RKO (cell line): ENCODE results near the gene ZDHHC1.
A peak's percentile ranks its signal among the peaks of the same experiment; 100 is the strongest.

ENCODE experiments used
- DNase-seq: peaks from one replicate; pipeline ENCODE4 v3.0.0-alpha.2; 2016; ENCODE audit warnings: low spot score

Gene ZDHHC1

DNA sequence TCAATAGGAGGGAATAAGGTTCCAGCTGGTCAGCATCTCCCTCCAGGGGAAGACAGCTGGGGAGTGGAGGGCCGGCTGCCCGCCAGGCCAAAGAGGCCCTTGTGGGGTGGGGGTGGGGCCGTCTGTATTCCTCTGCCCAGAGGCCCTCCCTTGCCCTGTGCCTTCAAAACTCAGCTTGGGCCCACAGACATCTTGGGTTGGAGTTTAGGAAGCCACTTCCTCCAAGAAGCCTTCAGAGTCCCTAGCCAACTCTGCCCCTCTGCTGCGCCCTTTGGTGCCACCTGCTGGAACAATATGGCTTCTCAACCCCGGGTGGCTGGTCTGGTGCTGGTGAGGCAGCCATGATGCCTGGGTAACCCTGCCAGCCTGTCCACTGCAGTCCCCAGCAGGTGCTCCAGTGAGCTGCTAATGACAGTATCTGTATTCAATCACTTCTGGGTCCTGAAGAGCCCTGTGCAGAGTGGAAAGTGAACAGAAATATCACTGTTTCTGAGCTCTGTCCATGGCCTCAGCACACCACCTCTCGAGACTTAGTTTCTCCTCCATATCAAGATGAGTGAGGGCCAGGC, 31.3 kb upstream of the ZDHHC1 start:
- DNase-seq = peak; percentile 59

DNA sequence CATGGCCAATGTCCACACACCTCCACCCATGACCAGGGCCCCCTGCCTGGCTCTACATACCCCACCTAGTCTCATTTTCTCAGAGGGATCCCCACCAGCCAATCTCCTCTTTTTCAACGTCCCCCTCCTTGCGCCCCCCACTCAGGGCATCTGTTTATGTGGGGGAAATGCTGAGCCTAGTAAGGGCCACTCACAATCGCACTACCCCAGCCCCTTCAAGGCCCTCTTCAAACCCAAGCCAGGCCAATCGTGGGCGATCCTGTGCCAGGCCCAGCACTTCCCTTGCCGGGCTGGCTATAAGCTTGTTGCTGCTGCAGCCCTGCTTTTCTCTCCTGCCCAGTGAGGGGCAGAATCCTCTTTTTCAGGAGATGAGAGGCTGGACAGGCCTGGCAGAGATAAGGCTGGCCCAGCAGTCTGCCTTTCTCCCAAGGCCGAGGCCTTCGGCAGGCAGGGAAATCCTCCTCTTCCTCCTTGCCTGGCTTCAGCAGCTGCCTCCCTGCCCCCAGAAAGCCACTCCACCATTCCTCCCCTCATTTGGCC, 30.8 kb upstream of the ZDHHC1 start:
- no peak for DNase-seq

DNA sequence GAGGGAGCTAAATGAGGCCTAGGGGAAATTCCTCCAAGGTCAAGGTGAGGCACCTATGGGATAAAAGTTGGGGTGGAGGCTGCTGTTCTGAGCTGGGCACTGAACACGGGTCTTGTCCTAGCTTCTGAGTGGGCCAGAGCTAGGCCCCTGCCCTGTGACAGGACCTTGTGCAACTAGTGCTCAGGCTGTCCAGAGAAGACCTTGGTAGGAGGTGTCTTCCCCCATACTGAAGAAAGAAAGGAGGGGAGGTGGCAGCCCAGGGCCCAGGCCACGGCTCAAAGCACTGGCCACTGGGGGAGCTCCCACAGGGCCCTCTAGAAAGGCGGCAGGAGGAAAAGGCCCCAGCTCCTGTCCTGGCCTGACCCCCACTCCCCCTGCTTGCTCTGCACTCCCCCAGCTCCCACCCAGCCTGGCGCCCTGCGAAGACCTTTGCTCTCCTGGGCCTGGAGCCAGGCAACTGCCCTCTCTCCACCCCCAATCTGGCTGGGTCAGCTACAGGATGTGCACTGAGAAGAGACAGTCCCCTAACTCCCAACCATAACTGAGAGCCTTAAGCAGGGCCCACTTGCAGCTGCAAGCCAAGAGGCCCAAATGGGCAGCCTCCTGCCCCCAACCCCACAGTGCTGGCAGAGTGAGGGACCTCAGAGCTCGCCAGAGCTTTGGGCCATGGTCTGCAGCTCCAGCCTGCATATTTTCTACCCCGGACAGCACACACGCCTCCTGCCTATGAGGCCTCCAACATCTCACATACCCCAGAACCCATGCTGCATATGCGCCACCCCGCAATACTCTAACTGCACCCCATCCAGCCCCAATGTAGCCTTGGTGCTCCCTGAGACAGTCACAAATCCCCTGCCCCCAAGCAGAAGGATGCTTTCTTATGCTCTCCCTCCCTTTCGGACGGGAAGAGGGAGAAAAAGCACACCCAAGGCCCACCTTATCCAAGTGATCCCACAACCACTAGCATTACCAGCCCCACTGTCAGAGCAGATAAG, 29.9 kb upstream of the ZDHHC1 start:
- DNase-seq = no peak

DNA sequence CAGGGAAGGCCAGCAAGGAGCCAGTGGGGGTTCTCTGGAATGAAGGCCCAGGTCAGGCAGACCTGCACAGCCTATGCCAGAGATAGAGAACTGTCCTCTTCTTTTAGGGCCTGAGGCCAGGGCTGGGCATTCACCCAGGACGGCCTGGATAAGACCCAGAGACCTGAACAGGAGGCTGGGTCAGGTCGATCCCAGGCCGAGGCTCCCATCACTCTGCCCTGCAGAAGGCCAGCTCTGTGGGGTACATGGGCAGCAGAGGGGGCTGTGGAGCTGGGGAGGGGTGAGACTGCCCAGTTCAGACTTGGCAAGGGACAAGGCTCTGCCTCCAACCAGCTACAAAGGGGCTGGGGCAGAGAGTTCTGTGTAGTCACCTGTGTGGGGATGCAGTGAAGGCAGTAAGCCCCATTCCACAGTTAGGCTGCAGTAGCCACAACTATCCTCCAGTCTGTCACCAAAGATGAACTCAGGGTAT, 29.2 kb upstream of the ZDHHC1 start:
- no peak for DNase-seq

DNA sequence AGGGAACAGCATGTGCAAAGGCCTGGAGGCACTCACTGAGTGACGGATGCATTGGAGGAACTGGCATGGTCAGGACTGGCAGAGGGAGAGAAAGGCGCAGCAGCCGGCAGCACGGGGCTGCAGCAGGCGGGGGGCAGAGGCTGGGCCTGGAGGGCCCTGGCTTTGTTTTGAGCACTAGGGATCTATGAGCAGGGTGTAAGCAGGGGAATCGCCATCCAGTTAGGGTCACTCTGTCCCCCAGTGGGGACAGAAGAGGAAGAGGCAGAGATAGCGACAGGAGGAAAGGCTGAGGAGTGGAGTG, 28.8 kb upstream of the ZDHHC1 start:
- DNase-seq = no peak

DNA sequence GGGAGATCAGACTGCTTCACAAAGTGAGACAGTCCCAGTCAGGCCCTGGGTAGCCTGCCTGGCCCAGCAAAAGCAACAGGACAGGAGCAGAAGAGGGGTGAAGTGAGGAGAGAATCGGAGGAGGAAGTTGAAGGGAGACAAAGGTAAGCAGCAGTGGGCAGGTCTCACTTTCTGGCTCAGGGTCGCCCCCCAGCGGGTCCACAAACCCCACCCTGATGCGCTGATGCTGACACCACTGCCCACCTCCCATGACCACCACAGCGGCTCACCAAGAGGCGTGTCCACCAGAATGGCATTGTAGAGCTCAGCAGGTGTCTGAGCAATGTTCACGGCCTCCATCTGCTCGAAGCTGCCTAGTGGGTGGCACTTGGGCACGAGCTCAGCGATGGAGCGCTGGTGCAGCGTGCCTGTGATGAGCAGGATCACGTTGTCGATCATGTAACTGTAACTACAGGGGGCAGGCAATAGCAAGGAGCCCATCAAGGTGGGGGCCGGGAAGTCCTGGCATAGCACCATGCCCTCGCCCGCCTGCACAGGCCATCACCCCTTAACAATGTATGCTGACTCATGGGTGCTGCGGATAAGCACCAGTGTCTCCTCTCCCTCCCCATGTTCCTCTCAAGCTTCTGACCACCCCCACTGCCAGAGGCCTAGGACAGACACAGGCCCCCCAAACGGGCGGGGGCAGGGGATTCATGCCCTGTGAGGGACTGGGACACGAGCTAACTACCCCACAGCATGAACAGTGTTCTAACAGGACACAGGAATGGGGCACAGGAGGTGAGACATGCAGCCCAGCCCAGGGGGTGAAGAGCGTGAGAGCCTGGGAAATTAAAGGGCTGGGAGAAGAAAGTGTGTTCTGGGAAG, 28.2 kb upstream of the ZDHHC1 start:
- DNase-seq = no peak

DNA sequence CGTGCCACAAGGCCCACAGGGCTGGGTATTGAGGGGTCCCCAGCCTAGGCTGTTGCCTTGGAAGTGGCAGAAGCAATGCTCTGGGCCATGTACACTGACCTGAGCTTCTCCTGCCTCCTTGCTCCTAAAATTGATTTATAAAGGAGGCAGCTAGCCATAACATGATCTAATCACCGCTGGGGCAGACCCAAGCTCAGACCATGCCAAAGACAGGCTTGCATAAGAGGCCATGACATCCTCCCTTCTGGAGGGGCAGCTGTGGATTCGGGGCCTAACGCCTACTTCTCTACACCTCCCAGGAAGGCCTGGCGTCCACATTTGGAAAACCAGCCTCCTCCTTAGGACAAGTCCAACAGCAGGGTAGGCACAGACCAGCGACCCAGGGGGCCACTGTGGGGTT, 27.0 kb upstream of the ZDHHC1 start:
- DNase-seq = no peak

DNA sequence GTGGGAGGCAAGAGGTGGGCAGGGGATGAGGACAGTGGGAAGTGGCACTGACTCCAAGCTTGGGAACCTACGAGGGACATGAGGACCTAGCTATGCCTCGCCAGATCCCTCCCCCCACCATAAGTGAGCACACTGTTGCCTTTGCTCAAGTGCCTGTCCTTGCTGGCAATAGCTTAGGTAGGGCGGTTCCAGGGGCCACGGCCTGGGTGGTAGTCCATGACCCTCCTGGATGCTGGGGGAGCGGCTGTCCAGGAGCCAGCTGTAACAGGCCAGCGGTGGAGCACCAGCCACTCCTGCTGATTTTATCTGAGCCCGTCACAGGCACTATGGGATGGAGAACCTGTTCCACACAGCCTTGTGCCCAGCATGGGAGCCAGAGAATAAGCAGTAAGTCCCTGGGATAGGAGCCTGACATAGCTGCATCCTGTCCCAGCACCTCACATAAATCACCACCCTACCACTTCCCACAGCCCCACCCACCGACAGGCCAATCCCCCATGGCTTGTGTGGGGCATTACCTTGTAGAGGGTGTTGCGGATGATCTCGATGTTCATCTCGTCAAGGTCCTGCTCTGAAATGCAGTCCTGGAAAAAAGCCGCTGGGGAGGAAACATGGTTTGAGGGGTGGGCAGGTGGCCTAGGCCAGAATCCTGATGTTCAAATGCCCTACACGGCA, 26.4 kb upstream of the ZDHHC1 start:
- no peak for DNase-seq

DNA sequence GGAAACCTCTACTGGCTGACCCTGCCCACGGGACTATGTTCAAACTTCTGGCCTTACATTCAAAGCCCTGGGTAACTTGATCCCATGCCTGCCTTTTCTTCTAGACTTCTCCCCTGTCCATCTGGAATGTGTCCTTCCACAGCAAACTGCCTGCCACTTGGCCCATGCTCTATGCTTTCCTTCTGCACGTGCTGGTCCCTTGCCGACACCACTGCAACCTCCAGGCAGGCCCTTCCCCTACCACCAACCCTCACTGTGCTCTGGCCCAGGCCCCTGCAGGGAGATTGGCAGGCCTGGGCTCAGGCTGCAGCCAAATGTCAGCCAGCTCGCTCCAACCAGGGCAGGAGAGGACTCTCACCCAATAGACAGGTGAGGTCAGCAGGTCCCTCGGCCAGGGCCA, 25.6 kb upstream of the ZDHHC1 start:
- no peak for DNase-seq

DNA sequence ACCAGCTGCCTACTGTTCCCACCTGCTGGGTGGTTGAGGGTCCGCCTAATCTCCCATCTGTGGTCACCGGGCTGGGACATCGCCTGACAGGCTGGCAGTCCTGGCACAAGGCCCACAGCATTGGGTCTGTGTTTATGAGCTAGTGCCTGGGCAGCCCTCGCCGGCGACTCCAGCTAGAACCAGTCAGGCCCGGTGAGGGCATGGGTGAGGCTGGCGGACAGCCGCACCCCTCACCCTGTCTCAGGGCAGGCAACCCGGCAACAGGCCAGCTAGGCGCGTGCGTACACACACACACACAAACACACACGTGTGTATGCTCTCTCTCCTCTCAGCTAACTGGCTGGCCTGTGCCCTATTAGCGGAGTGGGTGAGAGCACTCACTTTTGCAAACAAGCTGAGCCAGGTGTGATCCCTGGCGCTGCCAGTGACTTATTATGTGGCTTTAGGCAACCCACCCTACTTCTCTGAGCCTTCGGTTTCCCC, 25.0 kb upstream of the ZDHHC1 start:
- no peak for DNase-seq

DNA sequence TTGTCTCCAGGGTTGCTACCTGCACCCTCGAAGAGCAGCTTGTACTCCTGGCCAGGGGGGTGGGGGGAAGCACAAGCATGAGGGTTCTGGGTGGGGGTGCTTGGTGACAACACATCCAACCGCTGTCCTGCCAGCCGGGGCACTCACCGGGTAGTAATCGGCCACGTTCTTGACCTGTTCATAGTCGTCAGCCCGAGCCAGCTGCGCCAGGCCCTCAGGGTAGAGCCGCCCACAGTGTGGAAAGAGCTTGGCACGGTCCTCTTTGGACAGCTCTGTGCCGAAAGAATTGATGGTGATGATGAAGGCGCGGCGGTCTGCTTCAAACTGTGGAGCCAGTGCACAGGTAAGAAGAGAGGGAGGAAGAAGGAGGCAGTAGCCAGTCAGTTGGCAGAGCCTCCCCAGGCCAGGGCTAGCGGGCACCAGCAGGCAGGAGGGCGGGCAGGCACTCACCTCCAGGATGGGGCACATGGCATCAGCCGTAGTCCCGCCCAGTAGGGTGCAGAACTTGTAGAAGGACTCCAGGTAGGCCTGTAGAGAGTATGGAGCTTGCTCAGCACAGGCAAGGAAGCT, 22.6 kb upstream of the ZDHHC1 start:
- DNase-seq = no peak

DNA sequence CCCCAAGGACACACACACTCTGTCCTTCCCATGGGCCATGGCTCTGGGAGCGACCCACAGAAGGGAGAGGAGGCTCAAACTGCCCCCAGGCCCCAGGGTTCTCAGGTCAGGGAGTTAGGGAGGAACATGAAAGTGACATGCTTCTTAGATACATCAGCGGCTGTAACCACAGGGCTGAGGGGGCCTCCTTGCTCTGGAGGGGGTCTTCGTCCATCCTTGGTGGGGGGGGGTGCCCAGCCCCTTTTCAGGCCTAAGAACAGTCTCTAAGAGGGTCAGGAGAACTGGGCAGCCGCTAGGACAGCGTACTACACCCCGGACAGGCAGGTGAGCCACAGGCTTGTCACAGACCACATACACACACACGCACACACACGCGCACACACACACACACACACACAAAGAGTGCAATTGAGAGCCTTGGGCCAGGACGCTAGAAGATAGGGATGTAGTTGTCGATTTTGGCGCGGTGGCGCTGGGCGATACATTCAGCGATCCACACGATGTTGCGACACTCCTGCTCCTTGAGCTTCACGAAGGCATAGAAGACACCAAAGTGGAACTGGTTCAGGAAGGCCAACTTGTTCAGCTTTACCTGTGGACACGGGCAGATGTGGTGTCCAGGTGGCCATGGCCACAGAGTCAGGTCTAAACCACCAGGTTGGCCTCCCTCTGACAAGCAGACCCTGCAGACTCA, 22.0 kb upstream of the ZDHHC1 start:
- no peak for DNase-seq

DNA sequence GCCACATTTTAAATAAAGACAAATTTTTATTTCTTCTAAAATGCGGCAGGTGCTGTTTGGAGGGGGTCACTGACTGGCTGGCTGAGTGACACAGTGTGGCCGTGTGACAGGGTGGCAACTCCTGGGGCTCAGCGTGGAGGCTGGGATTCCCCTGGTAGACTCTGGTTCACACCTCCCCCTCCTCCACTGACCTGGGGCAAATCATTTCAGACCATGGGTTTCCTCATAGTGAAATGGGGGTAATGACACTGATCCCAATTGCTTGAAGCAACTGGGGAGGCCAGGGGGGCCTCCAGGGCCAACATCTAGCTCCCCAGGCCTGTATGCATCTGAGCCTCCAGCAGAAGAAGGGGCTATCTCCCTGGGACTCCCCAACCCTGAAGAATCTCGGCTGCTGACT, 21.2 kb upstream of the ZDHHC1 start:
- no peak for DNase-seq

DNA sequence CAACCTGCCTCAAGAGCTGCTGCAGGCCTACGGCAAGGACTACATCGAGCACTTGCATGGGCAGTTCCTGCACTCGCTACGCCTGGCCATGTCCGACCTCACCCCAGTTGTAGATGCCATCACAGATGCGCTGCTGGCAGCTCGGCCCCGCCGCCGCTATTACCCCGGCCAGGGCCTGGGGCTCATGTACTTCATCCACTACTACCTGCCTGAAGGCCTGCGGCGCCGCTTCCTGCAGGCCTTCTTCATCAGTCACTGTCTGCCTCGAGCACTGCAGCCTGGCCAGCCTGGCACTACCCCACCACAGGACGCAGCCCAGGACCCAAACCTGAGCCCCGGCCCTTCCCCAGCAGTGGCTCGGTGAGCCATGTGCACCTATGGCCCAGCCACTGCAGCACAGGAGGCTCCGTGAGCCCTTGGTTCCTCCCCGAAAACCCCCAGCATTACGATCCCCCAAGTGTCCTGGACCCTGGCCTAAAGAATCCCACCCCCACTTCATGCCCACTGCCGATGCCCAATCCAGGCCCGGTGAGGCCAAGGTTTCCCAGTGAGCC, 20.4 kb upstream of the ZDHHC1 start:
- no peak for DNase-seq

DNA sequence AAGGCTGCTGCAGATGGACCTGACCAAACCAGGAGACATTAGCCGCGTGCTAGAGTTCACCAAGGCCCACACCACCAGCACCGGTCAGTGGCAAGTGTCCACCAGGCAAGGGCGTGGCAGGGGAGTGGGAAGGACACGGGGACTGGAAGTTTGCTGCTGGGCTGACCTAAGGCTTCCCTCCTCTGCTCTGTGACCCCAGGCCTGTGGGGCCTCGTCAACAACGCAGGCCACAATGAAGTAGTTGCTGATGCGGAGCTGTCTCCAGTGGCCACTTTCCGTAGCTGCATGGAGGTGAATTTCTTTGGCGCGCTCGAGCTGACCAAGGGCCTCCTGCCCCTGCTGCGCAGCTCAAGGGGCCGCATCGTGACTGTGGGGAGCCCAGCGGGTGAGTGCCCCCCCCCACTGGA, 19.5 kb upstream of the ZDHHC1 start:
- DNase-seq = no peak

DNA sequence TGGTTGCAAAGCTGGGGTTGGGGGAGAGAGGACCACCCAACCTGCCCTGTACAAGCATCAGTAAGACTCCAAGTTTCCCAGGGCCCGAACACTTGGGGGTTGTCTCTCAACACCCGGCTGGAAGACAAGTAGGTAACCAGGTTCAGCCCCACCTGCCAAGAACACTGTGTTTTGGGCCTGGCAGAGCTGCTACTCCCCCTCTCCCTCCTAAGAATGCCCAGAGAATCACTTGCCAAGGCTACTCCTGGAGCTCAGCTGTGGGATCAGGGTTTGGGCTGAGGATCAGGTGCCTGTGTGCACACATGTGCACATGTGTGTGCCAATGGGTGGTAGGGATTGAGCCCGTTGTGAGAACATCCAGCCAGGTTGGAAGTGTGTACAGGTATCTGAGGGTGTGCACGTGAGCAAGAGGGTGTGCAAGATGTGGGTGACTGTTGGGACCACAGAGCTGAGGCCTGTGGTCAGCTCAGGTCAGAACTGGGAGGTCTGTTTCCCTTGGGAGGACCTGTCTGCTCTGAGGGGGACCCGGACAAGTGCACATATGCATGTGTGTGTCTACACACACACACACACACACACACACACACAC, 16.9 kb upstream of the ZDHHC1 start:
- no peak for DNase-seq

DNA sequence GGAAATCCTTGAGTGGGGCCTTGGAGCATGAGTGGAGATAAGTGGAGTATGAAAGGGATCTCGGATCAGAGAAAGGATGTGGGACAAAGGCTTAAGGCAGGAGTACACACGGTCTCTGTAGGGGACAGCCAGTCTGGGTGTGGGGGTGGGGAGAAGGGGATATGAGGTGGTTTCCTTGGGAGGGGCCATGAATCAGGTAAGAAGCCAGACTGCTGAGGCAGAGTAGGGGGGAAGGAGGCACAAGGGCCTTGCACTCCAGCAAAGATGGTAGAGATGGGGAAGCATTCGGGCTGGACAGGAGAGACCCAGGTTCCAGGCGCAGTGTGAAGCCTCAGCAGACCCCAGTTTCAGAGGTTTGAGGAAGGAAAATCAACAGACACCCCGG, 16.2 kb upstream of the ZDHHC1 start:
- DNase-seq = no peak

DNA sequence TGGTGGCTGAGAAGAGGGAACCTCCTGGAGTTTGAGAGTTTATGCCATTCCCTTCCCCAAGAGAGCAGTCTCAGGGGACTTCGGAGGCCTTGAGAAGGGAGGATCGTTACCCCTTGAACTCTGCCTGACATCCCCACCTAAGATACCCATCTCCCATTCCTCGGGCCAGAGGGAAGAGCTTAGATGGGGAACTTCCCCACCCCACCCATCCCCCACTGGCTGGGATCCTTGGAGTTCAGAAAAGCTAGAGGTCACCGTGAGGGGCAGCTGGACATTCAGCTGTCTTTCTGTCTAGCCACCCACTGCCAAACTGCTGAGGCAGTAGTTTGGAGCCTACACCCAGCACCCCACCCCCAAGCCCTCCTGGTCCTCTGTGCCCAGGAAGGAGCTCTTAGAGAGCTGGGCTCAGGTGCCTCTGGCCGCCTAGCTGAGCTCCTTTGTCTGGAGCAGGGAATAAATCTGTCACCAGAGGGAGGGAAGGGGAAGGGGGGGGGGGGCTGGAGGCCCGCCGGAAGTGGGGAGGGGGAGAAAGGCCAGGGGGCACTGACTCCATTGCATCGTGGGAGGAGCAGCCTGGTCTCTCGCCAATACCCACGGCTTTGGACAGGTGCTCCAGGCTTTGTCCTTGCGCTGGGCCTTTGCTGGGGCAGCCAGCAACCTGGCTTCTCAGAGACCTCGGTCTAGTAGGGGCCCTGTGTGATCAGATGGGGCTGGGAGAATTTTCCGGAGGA, 15.7 kb upstream of the ZDHHC1 start:
- no peak for DNase-seq
